Fibroblast of mammary gland (primary cell): ENCODE data around the gene GPBAR1.

Experiments used
- DNase-seq: peaks from one replicate; pipeline ENCODE4 v3.0.0-alpha.2; 2010; ENCODE audit warnings: low read depth
- H3K4me3 ChIP-seq: 2 replicates; pipeline ENCODE4 v1.5.1; 2011; ENCODE audit warnings: low read depth, mild to moderate bottlenecking, low read length, moderate library complexity; ENCODE audit not compliant: control insufficient read depth
- TF ChIP-seq, protein P1 (sequence below): conservative IDR thresholded peaks from 2 replicates; pipeline ENCODE4 v1.5.1; 2011; ENCODE audit warnings: low read depth, low read length, inconsistent platforms; ENCODE audit not compliant: control insufficient read depth, insufficient read depth

Gene GPBAR1

DNA sequence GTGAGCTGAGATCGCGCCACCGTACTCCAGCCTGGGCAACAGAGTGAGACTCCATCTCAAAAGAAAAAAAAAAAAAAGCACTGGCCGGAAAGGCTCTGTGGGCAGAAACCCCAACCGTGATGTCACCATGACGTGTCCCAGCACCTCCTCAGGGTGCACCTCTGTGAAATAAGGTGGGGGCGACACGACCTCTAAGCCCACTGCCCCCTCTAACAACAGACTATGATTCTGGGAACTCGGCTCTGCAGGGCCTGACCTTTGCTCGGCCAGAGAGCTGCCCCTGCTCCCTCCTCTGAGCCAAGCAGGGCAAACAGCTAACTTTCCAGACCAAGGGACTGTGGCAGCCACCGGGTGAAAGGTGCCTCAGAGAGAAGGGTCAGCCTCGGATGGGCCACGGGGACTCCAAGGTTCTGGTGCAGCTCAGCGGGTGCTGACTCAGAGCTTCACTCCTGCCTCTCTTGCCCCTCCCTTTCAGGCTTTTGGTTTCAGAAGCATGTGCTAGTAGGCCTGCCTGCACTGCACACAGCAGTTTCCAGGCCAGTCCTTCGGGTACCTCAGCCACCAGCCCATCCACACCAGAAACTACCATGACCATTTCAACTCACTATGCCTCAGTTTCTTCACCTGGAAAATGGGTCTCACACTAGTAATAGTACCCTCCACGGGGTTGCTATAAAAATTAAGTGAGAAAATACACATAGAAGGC, 23.4 kb downstream of the GPBAR1 start:
- TF ChIP-seq, protein P1, sequence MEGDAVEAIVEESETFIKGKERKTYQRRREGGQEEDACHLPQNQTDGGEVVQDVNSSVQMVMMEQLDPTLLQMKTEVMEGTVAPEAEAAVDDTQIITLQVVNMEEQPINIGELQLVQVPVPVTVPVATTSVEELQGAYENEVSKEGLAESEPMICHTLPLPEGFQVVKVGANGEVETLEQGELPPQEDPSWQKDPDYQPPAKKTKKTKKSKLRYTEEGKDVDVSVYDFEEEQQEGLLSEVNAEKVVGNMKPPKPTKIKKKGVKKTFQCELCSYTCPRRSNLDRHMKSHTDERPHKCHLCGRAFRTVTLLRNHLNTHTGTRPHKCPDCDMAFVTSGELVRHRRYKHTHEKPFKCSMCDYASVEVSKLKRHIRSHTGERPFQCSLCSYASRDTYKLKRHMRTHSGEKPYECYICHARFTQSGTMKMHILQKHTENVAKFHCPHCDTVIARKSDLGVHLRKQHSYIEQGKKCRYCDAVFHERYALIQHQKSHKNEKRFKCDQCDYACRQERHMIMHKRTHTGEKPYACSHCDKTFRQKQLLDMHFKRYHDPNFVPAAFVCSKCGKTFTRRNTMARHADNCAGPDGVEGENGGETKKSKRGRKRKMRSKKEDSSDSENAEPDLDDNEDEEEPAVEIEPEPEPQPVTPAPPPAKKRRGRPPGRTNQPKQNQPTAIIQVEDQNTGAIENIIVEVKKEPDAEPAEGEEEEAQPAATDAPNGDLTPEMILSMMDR: no peak
- peak overlapping the region; percentile 17 for H3K4me3 ChIP-seq
- peak; percentile 92 for DNase-seq

DNA sequence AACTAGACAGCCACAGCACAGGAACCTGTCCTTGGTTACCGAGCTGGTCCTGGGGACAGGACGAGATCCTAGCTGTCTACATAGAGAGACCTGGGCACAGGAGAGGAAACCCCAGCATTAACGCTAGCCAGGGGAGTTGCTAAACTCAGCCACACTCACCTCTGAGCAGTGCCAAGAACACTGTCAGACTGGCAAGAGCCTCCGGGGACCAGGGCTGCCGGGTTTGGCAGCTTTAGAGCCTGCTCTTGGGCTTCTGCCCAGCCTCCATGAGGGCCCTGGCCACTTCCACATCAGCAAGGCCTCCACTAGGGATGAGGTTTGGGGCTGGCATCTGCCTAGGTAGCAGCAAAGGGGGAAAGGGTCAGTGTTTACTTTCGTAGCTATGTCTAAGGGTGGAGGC, 24.8 kb downstream of the GPBAR1 start:
- TF ChIP-seq, protein P1: no peak
- no peak overlapping the region for H3K4me3 ChIP-seq
- peak; percentile 76 for DNase-seq

DNA sequence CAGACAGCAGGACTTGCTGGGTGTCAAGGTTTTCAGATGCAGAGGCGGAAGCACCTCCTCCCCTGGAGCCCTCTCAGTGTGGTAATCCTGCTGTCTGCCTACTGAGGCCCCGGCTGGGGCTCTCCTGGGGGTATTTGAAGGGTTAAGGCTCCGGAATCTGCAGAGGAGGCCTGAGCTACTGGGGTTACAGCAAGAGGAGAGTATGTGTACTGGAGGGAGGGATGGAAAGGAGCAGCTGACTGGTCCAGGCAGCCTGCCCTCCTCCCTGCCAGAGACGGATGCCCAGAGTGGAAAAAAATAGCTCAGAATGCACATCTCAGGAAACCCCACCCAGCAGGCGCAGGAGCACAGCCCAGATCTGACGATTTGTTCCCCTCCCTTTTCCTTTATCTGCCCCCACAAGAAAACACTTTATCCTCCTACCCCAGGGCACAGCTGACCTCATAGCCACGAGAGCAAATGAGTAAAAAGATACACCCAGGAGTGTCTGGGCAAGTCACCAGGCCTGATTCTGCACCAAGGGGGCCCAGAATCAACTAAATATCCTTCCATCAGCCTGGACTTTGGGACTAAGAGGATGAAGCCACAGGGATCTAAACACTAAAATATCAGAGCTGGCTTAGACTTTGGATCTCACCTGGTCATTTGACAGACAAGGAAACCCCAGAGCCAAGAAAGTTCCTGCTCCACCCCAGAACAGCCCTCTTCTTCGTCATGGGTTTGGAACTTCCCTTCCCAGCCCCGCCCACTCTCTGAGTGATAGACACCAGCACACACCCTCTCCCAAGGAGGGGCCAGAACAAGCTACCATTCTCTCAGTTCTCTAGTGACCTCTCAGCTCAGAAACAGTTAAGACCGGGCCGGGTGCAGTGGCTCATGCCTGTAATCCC, 26.0 kb downstream of the GPBAR1 start:
- peak overlapping the region; percentile 55 for H3K4me3 ChIP-seq
- DNase-seq: peak; percentile 95
- TF ChIP-seq, protein P1: no peak

DNA sequence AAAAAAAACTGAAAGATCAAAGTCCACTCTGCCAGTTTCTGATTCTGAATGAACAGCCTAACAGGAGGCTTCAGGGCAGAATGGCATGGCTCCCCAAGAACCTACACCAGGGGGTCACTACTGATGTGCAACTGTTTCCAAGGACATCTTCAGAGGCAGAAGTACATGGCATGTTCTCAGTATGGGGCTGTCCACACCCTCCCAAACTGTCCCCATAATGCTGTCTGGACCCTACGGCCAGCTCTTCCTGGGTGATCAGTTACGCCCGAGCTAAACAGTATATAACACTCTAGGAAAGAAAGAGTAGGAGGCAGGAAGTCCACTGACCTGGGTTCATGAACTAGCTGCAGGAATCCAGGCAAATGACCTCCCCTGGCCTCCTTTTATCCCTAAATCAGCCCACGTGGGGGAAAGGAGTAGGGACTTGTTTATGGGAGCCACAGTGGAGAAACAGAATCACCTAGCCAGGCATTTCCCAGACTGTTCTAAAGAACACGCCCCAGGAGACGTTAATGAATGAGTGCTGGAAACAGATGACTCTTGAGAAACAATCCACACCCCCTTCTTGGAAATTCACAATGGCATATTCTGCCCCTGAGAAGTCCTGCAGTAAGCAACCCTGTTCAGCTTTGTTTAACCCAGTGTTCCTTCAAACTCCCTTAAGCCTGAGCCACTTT, 29.0 kb downstream of the GPBAR1 start:
- peak; percentile 77 for DNase-seq
- TF ChIP-seq, protein P1: no peak
- H3K4me3 ChIP-seq: peak overlapping the region; percentile 82

DNA sequence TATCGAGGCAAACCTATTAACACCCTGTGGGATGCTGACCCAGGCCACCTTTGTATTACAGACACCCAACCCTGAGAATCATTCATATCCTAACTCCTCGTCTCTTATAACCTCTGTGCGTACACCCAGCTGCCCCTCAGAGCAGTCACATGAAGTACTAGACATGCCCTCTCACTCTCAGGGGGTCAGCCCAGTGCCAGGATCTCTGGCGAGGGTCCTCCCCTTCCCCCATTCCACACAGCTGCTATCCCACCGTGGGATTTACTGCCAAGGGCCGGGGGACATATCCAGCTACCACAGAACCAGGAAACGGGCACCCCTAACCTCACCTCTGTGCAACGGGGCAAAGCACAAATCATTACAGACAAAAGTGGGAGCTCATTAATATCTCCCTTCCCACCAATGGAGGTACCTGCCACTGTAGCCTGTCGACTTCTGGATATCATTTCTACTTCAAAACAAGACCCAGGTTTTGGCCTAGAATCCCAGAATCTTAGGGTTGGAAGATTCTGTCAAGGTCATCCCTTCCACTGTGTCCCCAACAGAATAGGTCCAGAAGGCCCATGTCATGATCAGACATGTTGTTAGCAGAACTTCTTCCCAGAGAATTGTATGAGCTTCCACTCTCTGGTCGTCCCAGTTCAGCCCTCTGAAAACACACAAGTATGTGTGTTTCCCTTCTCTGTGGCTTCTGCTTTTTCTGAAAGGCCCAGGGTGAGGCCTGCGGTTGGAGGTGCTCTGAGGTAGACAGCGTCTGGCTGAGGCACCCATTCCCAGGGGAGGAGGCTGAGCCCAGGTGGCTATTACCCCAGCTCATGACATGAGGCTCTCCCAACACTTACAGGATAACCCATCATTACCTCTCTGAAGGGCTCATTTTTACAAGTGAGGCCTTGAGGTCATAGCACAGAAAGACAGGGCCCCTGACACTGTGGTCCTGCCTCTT, 29.8 kb downstream of the GPBAR1 start:
- DNase-seq: no peak
- peak overlapping the region; percentile 82 for H3K4me3 ChIP-seq
- TF ChIP-seq, protein P1: no peak
